Erythroblast (primary cell): ENCODE data around the gene MCF2L2.

ENCODE experiments used
- GATA1 ChIP-seq: IDR thresholded peaks from 2 replicates; pipeline ENCODE4 v1.6.1; 2011; ENCODE audit warnings: low read depth, mild to moderate bottlenecking, control low read depth, low read length, moderate library complexity
- POLR2A ChIP-seq: IDR thresholded peaks from 2 replicates; pipeline ENCODE4 v1.6.1; 2011; ENCODE audit warnings: mild to moderate bottlenecking, low read length

GRCh38 chr3:183427876-183428446 is 458 bp downstream of the MCF2L2 start:
- TF ChIP-seq POLR2A (no peak), GATA1 (no peak)
